Trophoblast cell (in vitro differentiated cells and primary cell): ENCODE data around the gene FAM151A.

ENCODE experiments used
- DNase-seq, 2 donors: peaks; one replicate each; pipeline ENCODE4 v3.0.0-alpha.2; 2016
- H2AFZ ChIP-seq: 2 replicates; pipeline ENCODE4 v1.6.1; 2013; ENCODE audit warnings: low read length, moderate library complexity, mild to moderate bottlenecking; ENCODE audit not compliant: insufficient read depth, poor library complexity
- H2AK5ac ChIP-seq: 2 replicates; pipeline ENCODE4 v1.6.1; 2013; ENCODE audit warnings: mild to moderate bottlenecking, low read length
- H2BK120ac ChIP-seq: 2 replicates; pipeline ENCODE4 v1.6.1; 2013; ENCODE audit warnings: low read length, mild to moderate bottlenecking, moderate library complexity; ENCODE audit not compliant: insufficient read depth, poor library complexity
- H2BK12ac ChIP-seq: 2 replicates; pipeline ENCODE4 v1.6.1; 2013; ENCODE audit warnings: mild to moderate bottlenecking, low read length, moderate library complexity
- H2BK5ac ChIP-seq: 2 replicates; pipeline ENCODE4 v1.6.1; 2013; ENCODE audit warnings: low read length, low read depth, moderate library complexity, mild to moderate bottlenecking; ENCODE audit not compliant: poor library complexity
- H3K14ac ChIP-seq: 2 replicates; pipeline ENCODE4 v1.6.1; 2013; ENCODE audit warnings: mild to moderate bottlenecking, low read length
- H3K18ac ChIP-seq: 2 replicates; pipeline ENCODE4 v1.6.1; 2013; ENCODE audit warnings: mild to moderate bottlenecking, low read length
- H3K23ac ChIP-seq: 2 replicates; pipeline ENCODE4 v1.6.1; 2013; ENCODE audit warnings: low read length
- H3K27ac ChIP-seq: 2 replicates; pipeline ENCODE4 v1.5.1; 2013; ENCODE audit warnings: low read depth, mild to moderate bottlenecking, inconsistent platforms, low read length, moderate library complexity
- H3K27me3 ChIP-seq: 2 replicates; pipeline ENCODE4 v1.6.1; 2013; ENCODE audit warnings: inconsistent platforms, mild to moderate bottlenecking, low read length, moderate library complexity; ENCODE audit not compliant: insufficient read depth
- H3K36me3 ChIP-seq, 2 experiments: 1 replicate in 1 of 2; 2 replicates in 1 of 2; pipeline ENCODE4 v1.6.1; 2013; ENCODE audit warnings: low read length in 2 of 2, mild to moderate bottlenecking in 2 of 2, moderate library complexity in 1 of 2; ENCODE audit not compliant: insufficient read depth in 2 of 2, control insufficient read depth in 1 of 2
- H3K4ac ChIP-seq: 2 replicates; pipeline ENCODE4 v1.6.1; 2013; ENCODE audit warnings: low read depth, mild to moderate bottlenecking, low read length, moderate library complexity
- H3K4me1 ChIP-seq, 2 experiments: 1 replicate in 1 of 2; 2 replicates in 1 of 2; pipeline ENCODE4 v1.6.1; 2013; ENCODE audit warnings: low read length in 2 of 2, mild to moderate bottlenecking in 2 of 2, moderate library complexity in 1 of 2; ENCODE audit not compliant: insufficient read depth in 2 of 2, control insufficient read depth in 1 of 2
- H3K4me2 ChIP-seq: 2 replicates; pipeline ENCODE4 v1.6.1; 2013; ENCODE audit warnings: inconsistent platforms, mild to moderate bottlenecking, low read length, moderate library complexity
- H3K4me3 ChIP-seq: 2 replicates; pipeline ENCODE4 v1.5.1; 2013; ENCODE audit warnings: mild to moderate bottlenecking, low read depth, low read length, inconsistent platforms
- H3K79me1 ChIP-seq: one replicate; pipeline ENCODE4 v1.6.1; 2013; ENCODE audit warnings: low read length
- H3K79me2 ChIP-seq: 2 replicates; pipeline ENCODE4 v1.6.1; 2013; ENCODE audit warnings: low read length, mild to moderate bottlenecking; ENCODE audit not compliant: control insufficient read depth, insufficient read depth, poor library complexity
- H3K9ac ChIP-seq: 2 replicates; pipeline ENCODE4 v1.6.1; 2013; ENCODE audit warnings: mild to moderate bottlenecking, low read length
- H3K9me3 ChIP-seq: 2 replicates; pipeline ENCODE4 v1.6.1; 2013; ENCODE audit warnings: low read depth, mild to moderate bottlenecking, control low read depth, inconsistent platforms, low read length; ENCODE audit not compliant: insufficient read depth
- H4K12ac ChIP-seq: 2 replicates; pipeline ENCODE4 v1.6.1; 2013; ENCODE audit warnings: low read depth, mild to moderate bottlenecking, low read length, moderate library complexity
- H4K8ac ChIP-seq: 2 replicates; pipeline ENCODE4 v1.6.1; 2013; ENCODE audit warnings: low read depth, mild to moderate bottlenecking, low read length, moderate library complexity
- H4K91ac ChIP-seq: one replicate; pipeline ENCODE4 v1.6.1; 2013; ENCODE audit warnings: low read depth, mild to moderate bottlenecking, low read length, moderate library complexity
- WGBS: extraction: QIAGEN DNeasy Blood & Tissue Kit; methylation state at CpG from one replicate; pipeline ENCODE4 v1.1.7; 2013; ENCODE audit warnings: missing lambda C conversion rate; ENCODE audit not compliant: insufficient read length, insufficient coverage; ENCODE audit errors: extremely low coverage; 5-methylcytosine and 5-hydroxymethylcytosine counted together

Gene FAM151A

DNA sequence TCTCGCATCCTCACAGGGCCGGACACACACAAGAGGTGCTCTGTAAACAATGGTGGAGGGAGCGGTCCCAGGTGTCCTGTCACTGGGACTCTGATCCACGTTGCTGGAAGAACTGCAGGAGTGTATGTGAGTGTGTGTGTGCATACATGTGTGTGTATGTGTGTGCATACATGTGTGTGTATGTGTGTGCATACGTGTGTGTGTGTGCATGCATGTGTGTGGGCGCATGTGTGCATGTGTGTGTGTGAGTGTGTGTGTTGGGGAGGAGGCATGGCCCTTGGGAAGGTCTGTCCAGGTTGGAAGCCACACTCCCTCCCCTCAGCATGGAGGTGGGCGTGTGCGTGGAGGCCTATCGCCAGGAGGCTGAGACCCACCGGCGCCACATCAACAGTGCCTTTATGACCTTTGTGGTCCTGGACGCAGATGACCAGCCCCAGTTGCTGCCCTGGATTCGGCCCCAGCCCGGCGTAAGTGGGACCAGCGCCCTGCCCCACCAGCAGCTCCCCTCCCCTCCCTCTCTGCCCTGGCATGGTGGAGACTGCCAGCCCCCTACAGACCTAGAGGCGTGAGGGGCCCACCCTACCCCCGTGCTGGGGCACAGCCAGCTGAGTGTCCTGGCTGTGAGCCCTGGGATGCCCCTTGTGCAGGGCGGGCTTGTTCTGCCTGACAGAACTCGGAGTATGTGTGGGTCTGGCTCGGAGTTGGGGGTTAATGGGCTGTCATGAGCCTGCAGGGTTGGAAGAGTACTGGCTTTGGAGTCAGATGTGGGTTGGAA lies 22.2 kb downstream of the FAM151A start:
- no peaks in the 10 kb centered on the region for H3K36me3 ChIP-seq
- no peak overlapping the region for H3K4me2 ChIP-seq
- H3K14ac ChIP-seq, result no peak overlapping the region
- H4K8ac ChIP-seq, result no peak overlapping the region
- no peak overlapping the region for H4K12ac ChIP-seq
- H4K91ac ChIP-seq, result no peak overlapping the region
- H3K18ac ChIP-seq, result no peak overlapping the region
- no peak overlapping the region for H3K27ac ChIP-seq
- H3K4me3 ChIP-seq, result no peak overlapping the region
- no CpG with 5 or more reads among the region's 21 CpGs for WGBS
- no peak overlapping the region for H3K9ac ChIP-seq
- no peak overlapping the region for H2AFZ ChIP-seq
- H3K79me1 ChIP-seq, result no peaks in the 10 kb centered on the region
- H3K4me1 ChIP-seq, result no peaks in the 10 kb centered on the region
- no peaks in the 10 kb centered on the region for H3K79me2 ChIP-seq
- no peak overlapping the region for H2BK120ac ChIP-seq
- H3K27me3 ChIP-seq, result no peaks in the 10 kb centered on the region
- H2AK5ac ChIP-seq, result no peak overlapping the region
- no peak overlapping the region for H2BK5ac ChIP-seq
- no peak overlapping the region for H3K23ac ChIP-seq
- no peak overlapping the region for H3K4ac ChIP-seq
- no peak for DNase-seq
- H2BK12ac ChIP-seq, result no peak overlapping the region
- H3K9me3 ChIP-seq, result peaks cover 2% of the 10 kb centered on the region

DNA sequence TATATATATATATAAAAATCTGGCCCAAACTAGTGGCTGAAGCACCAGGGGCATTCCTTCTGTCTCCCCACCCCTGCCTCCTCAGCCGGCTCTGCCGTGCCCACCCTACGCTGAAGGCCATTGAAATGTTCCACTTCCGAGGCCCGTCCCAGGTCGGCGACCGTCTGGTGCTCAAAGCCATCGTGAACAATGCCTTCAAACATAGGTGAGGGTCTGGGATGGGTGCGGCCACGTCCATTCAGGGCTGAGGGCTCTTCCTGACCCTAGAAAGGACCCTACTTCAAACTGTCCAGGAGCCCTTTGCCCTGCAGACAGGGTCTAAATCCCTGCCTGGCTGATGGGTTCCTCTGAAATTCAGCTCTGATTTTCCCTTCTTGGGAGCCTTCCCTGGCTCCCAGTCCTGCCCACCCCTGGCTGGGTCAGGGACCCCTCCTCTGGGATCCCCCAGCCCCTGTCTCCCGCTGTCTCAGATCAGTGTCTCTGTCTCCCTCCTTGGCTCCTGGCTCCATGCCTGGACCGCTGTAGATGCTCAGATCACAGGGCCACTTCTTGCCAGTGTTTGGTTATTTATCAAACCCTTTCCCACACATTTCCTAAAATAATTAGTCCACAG lies 24.0 kb downstream of the FAM151A start:
- Histone ChIP-seq H3K79me1 (no peaks in the 10 kb centered on the region), H2BK12ac (no peak overlapping the region), H3K14ac (no peak overlapping the region), H2AK5ac (no peak overlapping the region), H3K9ac (no peak overlapping the region), H3K4me3 (no peak overlapping the region), H2BK120ac (no peak overlapping the region), H3K23ac (no peak overlapping the region), H3K36me3 (peaks cover 0 to 2% of the 10 kb centered on the region in 2 experiments), H3K18ac (no peak overlapping the region), H3K4me1 (no peaks in the 10 kb centered on the region), H3K4ac (no peak overlapping the region), H3K9me3 (peaks cover under 1% of the 10 kb centered on the region), H4K12ac (no peak overlapping the region), H4K8ac (no peak overlapping the region), H4K91ac (no peak overlapping the region), H3K27me3 (no peaks in the 10 kb centered on the region), H2AFZ (no peak overlapping the region), H3K4me2 (no peak overlapping the region), H3K79me2 (no peaks in the 10 kb centered on the region), H2BK5ac (no peak overlapping the region), H3K27ac (no peak overlapping the region)
- no CpG with 5 or more reads among the region's 13 CpGs for WGBS
- DNase-seq, result no peak

DNA sequence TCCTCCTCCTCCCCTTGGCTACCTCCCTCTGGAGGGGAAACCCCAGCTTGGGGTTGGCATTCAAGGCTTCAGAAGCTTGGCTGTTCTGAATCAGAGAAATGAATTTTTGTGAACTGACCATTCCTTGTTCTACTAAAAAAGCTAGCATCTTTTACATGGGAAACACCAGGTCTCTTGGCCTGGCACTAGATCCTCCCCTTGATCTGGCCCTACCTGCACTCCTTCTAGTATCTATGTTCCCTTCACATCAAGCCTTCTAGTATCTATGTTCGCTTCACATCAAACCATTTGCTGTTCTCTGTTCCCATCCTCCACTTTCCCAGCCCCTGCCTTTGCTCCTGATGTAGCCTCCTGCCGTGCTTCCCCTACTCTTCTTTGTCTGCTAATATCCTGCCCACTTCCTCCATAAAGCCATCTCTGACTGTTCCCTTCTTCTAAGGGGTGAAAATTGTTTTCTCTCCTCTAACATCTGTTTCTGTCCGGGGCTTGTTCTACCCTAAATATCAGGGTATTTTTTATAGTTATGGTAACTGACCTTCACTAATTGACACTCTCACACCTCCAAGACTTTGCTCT lies 25.8 kb downstream of the FAM151A start:
- H3K4me1 ChIP-seq, result no peaks in the 10 kb centered on the region
- no CpG with 5 or more reads among the region's 3 CpGs for WGBS
- no peak overlapping the region for H4K8ac ChIP-seq
- H3K4me3 ChIP-seq, result no peak overlapping the region
- no peak overlapping the region for H3K18ac ChIP-seq
- H4K12ac ChIP-seq, result no peak overlapping the region
- no peak overlapping the region for H2BK12ac ChIP-seq
- no peak overlapping the region for H3K27ac ChIP-seq
- H3K36me3 ChIP-seq, result peaks cover 0 to 2% of the 10 kb centered on the region in 2 experiments
- no peak overlapping the region for H3K4me2 ChIP-seq
- H2BK5ac ChIP-seq, result no peak overlapping the region
- no peak overlapping the region for H3K9ac ChIP-seq
- no peaks in the 10 kb centered on the region for H3K79me2 ChIP-seq
- H3K27me3 ChIP-seq, result no peaks in the 10 kb centered on the region
- H2AFZ ChIP-seq, result no peak overlapping the region
- H2AK5ac ChIP-seq, result no peak overlapping the region
- H4K91ac ChIP-seq, result no peak overlapping the region
- DNase-seq, result peak in 1 of 2 donors; percentile 5
- no peak overlapping the region for H3K14ac ChIP-seq
- peaks cover 1% of the 10 kb centered on the region for H3K9me3 ChIP-seq
- H3K79me1 ChIP-seq, result no peaks in the 10 kb centered on the region
- no peak overlapping the region for H3K23ac ChIP-seq
- H2BK120ac ChIP-seq, result no peak overlapping the region
- no peak overlapping the region for H3K4ac ChIP-seq

DNA sequence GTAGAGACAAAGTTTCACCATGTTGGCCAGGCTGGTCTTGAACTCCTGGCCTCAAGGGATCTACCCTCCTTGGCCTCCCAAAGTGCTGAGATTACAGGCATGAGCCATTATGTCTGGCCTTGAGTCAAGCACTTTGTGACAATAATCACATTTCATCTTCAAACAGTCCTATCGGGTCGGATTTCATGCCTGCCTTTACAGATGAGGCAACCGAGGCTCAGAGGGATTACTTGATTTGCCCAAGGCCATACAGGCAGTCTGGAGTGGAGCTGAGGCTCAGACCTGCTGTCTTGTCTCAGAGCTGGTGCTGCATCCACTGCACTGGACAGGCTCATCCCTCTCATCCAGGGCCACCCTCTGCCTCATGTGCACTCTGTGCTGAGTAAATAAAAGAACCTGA lies 26.6 kb downstream of the FAM151A start:
- Histone ChIP-seq H4K12ac (no peak overlapping the region), H3K4me2 (no peak overlapping the region), H3K23ac (no peak overlapping the region), H3K4me1 (no peaks in the 10 kb centered on the region), H4K8ac (no peak overlapping the region), H3K27me3 (no peaks in the 10 kb centered on the region), H3K9ac (no peak overlapping the region), H2BK5ac (no peak overlapping the region), H3K36me3 (peaks cover 0 to 2% of the 10 kb centered on the region in 2 experiments), H3K9me3 (peaks cover 1% of the 10 kb centered on the region), H3K4me3 (no peak overlapping the region), H4K91ac (no peak overlapping the region), H2AK5ac (no peak overlapping the region), H2AFZ (no peak overlapping the region), H3K18ac (no peak overlapping the region), H2BK12ac (no peak overlapping the region), H3K79me1 (no peaks in the 10 kb centered on the region), H3K27ac (no peak overlapping the region), H2BK120ac (no peak overlapping the region), H3K4ac (no peak overlapping the region), H3K79me2 (no peaks in the 10 kb centered on the region), H3K14ac (no peak overlapping the region)
- peak; percentile 52 to 70 for DNase-seq
- WGBS, result no CpG with 5 or more reads among the region's 3 CpGs
